Fibroblast of mammary gland (primary cell): ENCODE results near the gene PRLR.

Experiments used
- DNase-seq: peaks from one replicate; pipeline ENCODE4 v3.0.0-alpha.2; 2010; ENCODE audit warnings: low read depth
- H3K4me3 ChIP-seq: 2 replicates; pipeline ENCODE4 v1.5.1; 2011; ENCODE audit warnings: low read depth, mild to moderate bottlenecking, low read length, moderate library complexity; ENCODE audit not compliant: control insufficient read depth
- TF ChIP-seq, protein P1 (sequence below): conservative IDR thresholded peaks from 2 replicates; pipeline ENCODE4 v1.5.1; 2011; ENCODE audit warnings: low read depth, low read length, inconsistent platforms; ENCODE audit not compliant: control insufficient read depth, insufficient read depth

Gene PRLR

DNA sequence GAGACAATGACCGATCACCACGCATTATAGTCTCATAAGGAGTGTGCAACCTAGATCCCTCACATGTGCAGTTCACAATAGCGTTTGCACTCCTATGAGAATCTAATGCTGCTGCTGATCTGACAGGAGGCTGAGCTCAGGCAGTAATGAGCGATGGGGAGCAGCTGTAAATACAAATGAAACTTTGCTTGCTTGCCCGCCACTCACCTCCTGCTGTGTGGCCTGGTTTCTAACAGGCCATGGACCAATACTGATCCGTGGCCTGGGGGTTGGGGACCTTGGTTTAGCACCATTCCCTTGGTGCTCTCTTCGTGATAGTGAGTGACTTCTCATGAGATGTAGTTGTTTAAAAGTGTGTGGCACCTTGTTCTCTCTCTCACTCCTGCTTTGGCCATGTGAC, 50.2 kb downstream of the PRLR start:
- no peak overlapping the region for H3K4me3 ChIP-seq
- TF ChIP-seq, protein P1, sequence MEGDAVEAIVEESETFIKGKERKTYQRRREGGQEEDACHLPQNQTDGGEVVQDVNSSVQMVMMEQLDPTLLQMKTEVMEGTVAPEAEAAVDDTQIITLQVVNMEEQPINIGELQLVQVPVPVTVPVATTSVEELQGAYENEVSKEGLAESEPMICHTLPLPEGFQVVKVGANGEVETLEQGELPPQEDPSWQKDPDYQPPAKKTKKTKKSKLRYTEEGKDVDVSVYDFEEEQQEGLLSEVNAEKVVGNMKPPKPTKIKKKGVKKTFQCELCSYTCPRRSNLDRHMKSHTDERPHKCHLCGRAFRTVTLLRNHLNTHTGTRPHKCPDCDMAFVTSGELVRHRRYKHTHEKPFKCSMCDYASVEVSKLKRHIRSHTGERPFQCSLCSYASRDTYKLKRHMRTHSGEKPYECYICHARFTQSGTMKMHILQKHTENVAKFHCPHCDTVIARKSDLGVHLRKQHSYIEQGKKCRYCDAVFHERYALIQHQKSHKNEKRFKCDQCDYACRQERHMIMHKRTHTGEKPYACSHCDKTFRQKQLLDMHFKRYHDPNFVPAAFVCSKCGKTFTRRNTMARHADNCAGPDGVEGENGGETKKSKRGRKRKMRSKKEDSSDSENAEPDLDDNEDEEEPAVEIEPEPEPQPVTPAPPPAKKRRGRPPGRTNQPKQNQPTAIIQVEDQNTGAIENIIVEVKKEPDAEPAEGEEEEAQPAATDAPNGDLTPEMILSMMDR: no peak
- no peak for DNase-seq

DNA sequence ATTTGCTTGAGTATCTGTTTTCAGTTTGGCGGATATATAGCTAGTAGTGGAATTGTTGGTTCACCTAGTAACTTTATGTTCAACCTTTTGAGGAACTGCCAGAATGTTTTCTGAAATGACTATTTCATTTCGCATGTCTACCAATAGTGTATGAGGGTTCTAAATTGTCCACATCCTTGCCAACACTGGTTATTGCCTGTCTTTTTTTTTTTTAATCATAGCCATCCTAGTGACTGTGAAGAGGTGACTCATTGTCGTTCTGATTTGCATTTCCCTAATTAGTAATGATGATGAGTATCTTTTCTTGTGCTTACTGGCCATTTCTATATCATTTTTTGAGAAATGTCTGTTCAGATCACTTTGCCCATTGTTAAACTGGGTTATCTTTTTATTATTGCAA, 52.5 kb downstream of the PRLR start:
- no peak for DNase-seq
- TF ChIP-seq, protein P1: no peak
- no peak overlapping the region for H3K4me3 ChIP-seq

DNA sequence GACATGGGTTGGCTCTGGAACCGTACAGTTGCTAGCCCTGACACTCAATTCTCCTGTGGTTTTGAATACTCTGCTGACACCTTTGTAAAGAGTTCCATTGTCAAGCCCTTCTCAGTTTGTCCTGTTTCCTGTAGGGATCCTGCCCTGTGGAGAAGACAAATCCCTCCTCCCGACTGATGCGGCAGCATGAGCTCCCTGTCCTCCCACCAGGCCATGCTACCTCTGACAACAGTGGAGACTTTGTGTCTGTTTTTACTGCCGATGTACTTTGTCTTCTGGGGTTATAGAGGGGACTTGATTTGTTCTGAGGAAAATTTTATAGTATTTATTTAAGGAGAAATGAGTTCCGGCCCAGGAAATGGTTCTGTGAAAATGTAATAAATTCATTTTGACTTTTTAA, 57.8 kb downstream of the PRLR start:
- TF ChIP-seq, protein P1: no peak
- no peak overlapping the region for H3K4me3 ChIP-seq
- no peak for DNase-seq

DNA sequence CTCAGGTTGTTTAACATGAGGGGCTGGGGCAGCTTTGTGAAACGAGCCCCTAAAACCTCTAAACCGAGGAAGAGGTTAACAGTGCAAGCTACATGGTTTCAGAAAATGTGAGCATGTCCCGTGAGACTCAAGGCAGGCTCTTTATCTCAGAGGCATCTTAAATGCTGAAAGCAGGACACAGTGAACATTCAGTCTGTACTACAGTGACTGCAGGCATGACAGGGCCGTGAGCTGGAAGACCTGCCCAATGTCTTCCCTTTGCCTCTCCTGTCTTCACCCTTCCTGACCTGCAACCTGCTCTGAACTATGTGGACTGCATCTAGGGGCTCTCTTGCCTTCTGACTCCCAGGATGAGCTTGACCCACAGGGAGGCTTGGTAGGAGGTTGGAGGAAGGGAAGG, 58.3 kb downstream of the PRLR start:
- no peak overlapping the region for H3K4me3 ChIP-seq
- DNase-seq: no peak
- TF ChIP-seq, protein P1: no peak

DNA sequence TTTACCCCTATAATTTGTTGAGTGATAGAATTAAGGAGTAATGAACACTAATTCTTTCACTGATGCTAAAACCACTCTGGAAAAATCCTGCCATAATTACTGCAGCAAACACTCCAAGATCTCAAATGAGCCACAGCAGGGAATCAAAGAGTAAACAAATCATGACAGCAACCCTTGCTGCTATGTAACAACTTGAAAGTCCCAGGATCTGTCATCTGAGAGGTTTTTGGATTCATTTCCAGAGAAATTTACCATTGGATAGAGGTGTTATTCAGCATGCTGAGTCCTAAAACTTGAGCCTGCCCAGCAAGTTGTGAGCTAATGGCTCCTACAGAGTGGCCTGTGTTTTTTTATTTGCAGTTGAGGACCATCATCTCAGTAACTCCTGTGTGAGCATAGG, 59.2 kb downstream of the PRLR start:
- TF ChIP-seq, protein P1: no peak
- no peak overlapping the region for H3K4me3 ChIP-seq
- DNase-seq: no peak

DNA sequence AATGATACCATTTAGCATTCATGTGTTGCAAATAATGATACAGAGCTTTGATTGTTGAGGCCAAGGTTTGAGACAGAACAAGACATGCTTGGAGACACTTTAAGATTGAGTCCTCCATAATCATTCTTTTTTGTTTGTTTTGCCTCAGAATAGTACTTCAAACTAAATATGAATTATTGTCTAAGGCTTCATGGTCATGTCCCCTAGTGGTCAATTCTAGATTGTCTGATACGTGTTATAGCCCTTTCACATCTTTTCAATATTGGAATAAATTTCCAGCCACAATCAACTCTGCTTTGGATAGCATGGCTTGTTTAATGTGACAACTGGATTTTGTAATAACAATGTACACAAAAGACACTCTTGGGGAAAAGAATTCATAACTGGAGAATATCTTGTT, 64.2 kb downstream of the PRLR start:
- TF ChIP-seq, protein P1: peak; percentile 37
- H3K4me3 ChIP-seq: no peak overlapping the region

DNA sequence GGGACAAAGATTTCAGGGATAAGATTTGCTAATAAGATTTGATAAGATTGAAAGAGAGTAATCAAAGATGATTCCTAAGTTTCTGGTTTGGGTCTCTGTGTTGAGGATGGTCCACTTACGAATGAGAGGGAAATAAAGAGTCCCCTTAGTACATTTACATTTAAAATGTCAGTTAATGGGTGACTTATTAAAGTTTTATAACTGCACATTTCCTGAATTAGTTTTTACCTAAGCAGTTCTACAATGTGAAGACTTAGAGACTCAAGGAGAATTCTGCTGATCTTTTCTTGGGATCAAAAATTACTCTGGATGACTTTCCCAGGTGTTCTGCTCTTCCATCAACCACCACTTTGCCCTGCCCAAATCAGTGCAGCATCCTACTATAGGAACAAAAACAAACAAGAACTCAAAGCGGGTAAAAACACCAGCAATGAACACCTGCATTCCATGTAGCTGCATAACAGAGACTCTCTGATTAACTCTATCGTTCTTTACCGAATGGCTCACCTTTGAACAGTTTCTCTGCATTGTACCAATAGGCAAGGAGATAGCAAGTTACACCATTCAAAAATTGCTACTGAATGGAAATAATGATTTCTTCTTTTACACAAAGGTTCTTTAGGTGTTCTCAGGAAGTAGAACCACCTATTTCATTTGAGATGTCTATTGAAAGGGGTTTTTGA, 65.3 kb downstream of the PRLR start:
- DNase-seq: no peak
- H3K4me3 ChIP-seq: no peak overlapping the region
- TF ChIP-seq, protein P1: no peak

More for the DNA sequence above, 64.2 kb downstream of the PRLR start:
- DNase-seq: no peak
